HEK293 (cell line): ENCODE data around the gene ZFP36.

ENCODE experiments used
- GLI4 ChIP-seq: fragments of 450-650 bp; formaldehyde crosslinking; IDR thresholded peaks from 2 replicates; pipeline ENCODE4 v1.5.1; 2016; ENCODE audit warnings: missing biosample characterization, missing genetic modification characterization
- KLF1 ChIP-seq: fragments of 450-650 bp; formaldehyde crosslinking; IDR thresholded peaks from 2 replicates; pipeline ENCODE4 v1.5.1; 2016; ENCODE audit warnings: missing biosample characterization, missing genetic modification characterization
- TCF7L2 ChIP-seq: IDR thresholded peaks from 2 replicates; pipeline ENCODE4 v1.6.1; 2011; ENCODE audit warnings: low read depth, mild to moderate bottlenecking, inconsistent platforms, low read length, moderate library complexity, borderline replicate concordance
- WT1 ChIP-seq: fragments of 450-650 bp; formaldehyde crosslinking; IDR thresholded peaks from 2 replicates; pipeline ENCODE4 v1.5.1; 2016; ENCODE audit warnings: missing biosample characterization, missing genetic modification characterization
- ZBTB20 ChIP-seq: fragments of 450-650 bp; formaldehyde crosslinking; IDR thresholded peaks from 2 replicates; pipeline ENCODE4 v1.5.1; 2016; ENCODE audit warnings: missing biosample characterization, missing genetic modification characterization
- ZBTB21 ChIP-seq: fragments of 450-650 bp; formaldehyde crosslinking; IDR thresholded peaks from 2 replicates; pipeline ENCODE4 v1.5.1; 2017; ENCODE audit warnings: missing biosample characterization, missing genetic modification characterization
- ZFP37 ChIP-seq: fragments of 450-650 bp; formaldehyde crosslinking; IDR thresholded peaks from 2 replicates; pipeline ENCODE4 v1.5.1; 2016; ENCODE audit warnings: missing biosample characterization, missing genetic modification characterization
- ZIC2 ChIP-seq: fragments of 450-650 bp; formaldehyde crosslinking; IDR thresholded peaks from 2 replicates; pipeline ENCODE4 v1.5.1; 2016; ENCODE audit warnings: missing biosample characterization, missing genetic modification characterization
- ZNF138 ChIP-seq: fragments of 450-650 bp; formaldehyde crosslinking; IDR thresholded peaks from 2 replicates; pipeline ENCODE4 v1.5.1; 2016; ENCODE audit warnings: missing biosample characterization, missing genetic modification characterization, borderline replicate concordance
- ZNF175 ChIP-seq: fragments of 450-650 bp; formaldehyde crosslinking; IDR thresholded peaks from 2 replicates; pipeline ENCODE4 v1.5.1; 2016; ENCODE audit warnings: missing biosample characterization, missing genetic modification characterization
- ZNF2 ChIP-seq: fragments of 450-650 bp; formaldehyde crosslinking; IDR thresholded peaks from 2 replicates; pipeline ENCODE4 v1.5.1; 2016; ENCODE audit warnings: missing biosample characterization, missing genetic modification characterization
- ZNF202 ChIP-seq: fragments of 450-650 bp; formaldehyde crosslinking; IDR thresholded peaks from 2 replicates; pipeline ENCODE4 v1.5.1; 2016; ENCODE audit warnings: missing biosample characterization, missing genetic modification characterization, borderline replicate concordance
- ZNF23 ChIP-seq: fragments of 450-650 bp; formaldehyde crosslinking; IDR thresholded peaks from 2 replicates; pipeline ENCODE4 v1.5.1; 2016; ENCODE audit warnings: missing biosample characterization, missing genetic modification characterization, borderline replicate concordance
- ZNF239 ChIP-seq: fragments of 450-650 bp; formaldehyde crosslinking; IDR thresholded peaks from 2 replicates; pipeline ENCODE4 v1.5.1; 2016; ENCODE audit warnings: missing biosample characterization, missing genetic modification characterization
- ZNF302 ChIP-seq: fragments of 450-650 bp; formaldehyde crosslinking; IDR thresholded peaks from 2 replicates; pipeline ENCODE4 v1.5.1; 2016; ENCODE audit warnings: missing biosample characterization, missing genetic modification characterization, low read depth
- ZNF324 ChIP-seq: fragments of 450-650 bp; formaldehyde crosslinking; IDR thresholded peaks from 2 replicates; pipeline ENCODE4 v1.5.1; 2016; ENCODE audit warnings: missing biosample characterization, missing genetic modification characterization
- ZNF341 ChIP-seq: fragments of 450-650 bp; formaldehyde crosslinking; IDR thresholded peaks from 2 replicates; pipeline ENCODE4; 2016; ENCODE audit warnings: low read depth, missing biosample characterization, missing genetic modification characterization
- ZNF391 ChIP-seq: fragments of 450-650 bp; formaldehyde crosslinking; IDR thresholded peaks from 2 replicates; pipeline ENCODE4 v1.5.1; 2016; ENCODE audit warnings: low read depth, missing biosample characterization, missing genetic modification characterization, borderline replicate concordance
- ZNF404 ChIP-seq: fragments of 450-650 bp; formaldehyde crosslinking; IDR thresholded peaks from 2 replicates; pipeline ENCODE4 v1.5.1; 2017; ENCODE audit warnings: missing biosample characterization, missing genetic modification characterization
- ZNF521 ChIP-seq: fragments of 450-650 bp; formaldehyde crosslinking; IDR thresholded peaks from 2 replicates; pipeline ENCODE4 v1.5.1; 2017; ENCODE audit warnings: missing biosample characterization, mild to moderate bottlenecking, missing genetic modification characterization
- ZNF544 ChIP-seq: fragments of 450-650 bp; formaldehyde crosslinking; IDR thresholded peaks from 2 replicates; pipeline ENCODE4 v1.5.0; 2017; ENCODE audit warnings: missing biosample characterization, missing genetic modification characterization
- ZNF549 ChIP-seq: fragments of 450-650 bp; IDR thresholded peaks from 2 replicates; pipeline ENCODE4 v1.5.1; 2018; ENCODE audit warnings: missing biosample characterization, missing genetic modification characterization, mild to moderate bottlenecking, inconsistent platforms, moderate library complexity
- ZNF571 ChIP-seq: fragments of 450-650 bp; formaldehyde crosslinking; IDR thresholded peaks from 2 replicates; pipeline ENCODE4 v1.5.0; 2017; ENCODE audit warnings: missing biosample characterization, missing genetic modification characterization
- ZNF629 ChIP-seq: fragments of 450-650 bp; formaldehyde crosslinking; IDR thresholded peaks from 2 replicates; pipeline ENCODE4 v1.5.1; 2017; ENCODE audit warnings: missing biosample characterization, missing genetic modification characterization
- ZNF792 ChIP-seq: fragments of 450-650 bp; formaldehyde crosslinking; IDR thresholded peaks from 2 replicates; pipeline ENCODE4 v1.5.1; 2016; ENCODE audit warnings: missing biosample characterization, missing genetic modification characterization
- ZNF837 ChIP-seq: fragments of 450-650 bp; formaldehyde crosslinking; IDR thresholded peaks from 2 replicates; pipeline ENCODE4 v1.5.1; 2016; ENCODE audit warnings: missing biosample characterization, missing genetic modification characterization
- TF ChIP-seq, protein P1 (sequence below): fragments of 450-650 bp; formaldehyde crosslinking; IDR thresholded peaks from 2 replicates; pipeline ENCODE4 v1.5.0; 2017; ENCODE audit warnings: missing biosample characterization, missing genetic modification characterization, borderline replicate concordance
- TF ChIP-seq, protein P2 (sequence below): fragments of 450-650 bp; formaldehyde crosslinking; IDR thresholded peaks from 2 replicates; pipeline ENCODE4 v1.5.1; 2017; ENCODE audit warnings: missing biosample characterization, missing genetic modification characterization
- TF ChIP-seq, protein P3 (sequence below): fragments of 450-650 bp; formaldehyde crosslinking; IDR thresholded peaks from 2 replicates; pipeline ENCODE4 v1.5.1; 2016; ENCODE audit warnings: missing biosample characterization, missing genetic modification characterization, low read depth
- TF ChIP-seq, protein P4 (sequence below): fragments of 450-650 bp; formaldehyde crosslinking; IDR thresholded peaks from 2 replicates; pipeline ENCODE4 v1.5.1; 2016; ENCODE audit warnings: missing biosample characterization, missing genetic modification characterization

ZFP36 gene

DNA sequence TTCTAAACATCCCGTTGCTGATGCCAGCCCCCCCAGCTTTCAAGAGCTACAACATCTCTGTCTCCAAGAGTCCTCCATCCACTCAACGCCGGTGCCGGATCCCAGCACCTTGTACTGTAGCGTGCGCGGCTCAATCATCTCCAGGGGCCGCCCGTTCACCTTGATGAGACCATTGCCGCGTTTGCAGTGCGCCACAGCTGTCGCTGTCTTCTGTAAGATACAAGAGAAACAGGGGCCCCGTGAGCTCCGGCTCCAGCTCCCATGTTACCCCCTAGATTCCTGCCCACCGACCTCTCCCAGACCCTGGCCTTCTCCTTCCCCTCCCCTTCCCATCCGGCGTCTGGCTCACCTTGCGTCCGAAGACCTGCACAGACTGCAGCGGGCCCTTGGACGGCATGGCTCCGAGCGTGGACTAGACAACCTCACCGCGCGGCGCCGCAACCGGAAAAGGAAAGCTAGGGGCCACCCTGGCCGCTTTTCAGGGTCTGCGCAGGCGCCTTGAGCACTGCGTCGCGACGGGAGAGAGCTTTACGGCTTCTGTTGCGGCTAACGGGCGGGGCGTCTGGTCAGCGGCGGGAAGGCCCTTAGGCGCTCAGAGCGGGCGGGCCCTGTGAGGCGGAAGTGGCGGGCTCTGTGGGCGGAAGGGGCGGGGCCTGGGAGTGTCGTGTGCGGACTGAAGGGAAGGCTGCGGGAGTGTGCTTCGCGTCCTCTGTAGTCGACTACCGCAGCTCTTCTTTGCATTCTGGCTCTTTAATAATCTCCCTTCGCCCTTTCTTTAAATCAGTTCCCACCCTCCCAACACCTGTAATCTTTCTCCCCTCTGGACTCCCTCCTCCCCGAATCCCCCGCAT, 29.1 kb downstream of the ZFP36 start, which contains the start of gene RPS16 (continued):
- TF ChIP-seq, protein P1, sequence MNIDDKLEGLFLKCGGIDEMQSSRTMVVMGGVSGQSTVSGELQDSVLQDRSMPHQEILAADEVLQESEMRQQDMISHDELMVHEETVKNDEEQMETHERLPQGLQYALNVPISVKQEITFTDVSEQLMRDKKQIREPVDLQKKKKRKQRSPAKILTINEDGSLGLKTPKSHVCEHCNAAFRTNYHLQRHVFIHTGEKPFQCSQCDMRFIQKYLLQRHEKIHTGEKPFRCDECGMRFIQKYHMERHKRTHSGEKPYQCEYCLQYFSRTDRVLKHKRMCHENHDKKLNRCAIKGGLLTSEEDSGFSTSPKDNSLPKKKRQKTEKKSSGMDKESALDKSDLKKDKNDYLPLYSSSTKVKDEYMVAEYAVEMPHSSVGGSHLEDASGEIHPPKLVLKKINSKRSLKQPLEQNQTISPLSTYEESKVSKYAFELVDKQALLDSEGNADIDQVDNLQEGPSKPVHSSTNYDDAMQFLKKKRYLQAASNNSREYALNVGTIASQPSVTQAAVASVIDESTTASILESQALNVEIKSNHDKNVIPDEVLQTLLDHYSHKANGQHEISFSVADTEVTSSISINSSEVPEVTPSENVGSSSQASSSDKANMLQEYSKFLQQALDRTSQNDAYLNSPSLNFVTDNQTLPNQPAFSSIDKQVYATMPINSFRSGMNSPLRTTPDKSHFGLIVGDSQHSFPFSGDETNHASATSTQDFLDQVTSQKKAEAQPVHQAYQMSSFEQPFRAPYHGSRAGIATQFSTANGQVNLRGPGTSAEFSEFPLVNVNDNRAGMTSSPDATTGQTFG (tag by site-specific recombination), result peak; percentile 54; the same call in 1 of the 2 replicates
- no peak for TF ChIP-seq ZNF175 (tag by site-specific recombination)
- TF ChIP-seq ZNF202 (tag by site-specific recombination), result no peak
- peak; percentile 56; the same call in 1 of the 2 replicates for TF ChIP-seq ZNF138 (tag by site-specific recombination)
- no peak for TF ChIP-seq ZNF324 (tag by site-specific recombination)
- no peak for TF ChIP-seq ZNF571 (tag by site-specific recombination)
- peak; percentile 81 for TF ChIP-seq ZNF341 (tag by site-specific recombination)
- TF ChIP-seq ZNF521, result no peak
- TF ChIP-seq TCF7L2, result no peak
- TF ChIP-seq, protein P2, sequence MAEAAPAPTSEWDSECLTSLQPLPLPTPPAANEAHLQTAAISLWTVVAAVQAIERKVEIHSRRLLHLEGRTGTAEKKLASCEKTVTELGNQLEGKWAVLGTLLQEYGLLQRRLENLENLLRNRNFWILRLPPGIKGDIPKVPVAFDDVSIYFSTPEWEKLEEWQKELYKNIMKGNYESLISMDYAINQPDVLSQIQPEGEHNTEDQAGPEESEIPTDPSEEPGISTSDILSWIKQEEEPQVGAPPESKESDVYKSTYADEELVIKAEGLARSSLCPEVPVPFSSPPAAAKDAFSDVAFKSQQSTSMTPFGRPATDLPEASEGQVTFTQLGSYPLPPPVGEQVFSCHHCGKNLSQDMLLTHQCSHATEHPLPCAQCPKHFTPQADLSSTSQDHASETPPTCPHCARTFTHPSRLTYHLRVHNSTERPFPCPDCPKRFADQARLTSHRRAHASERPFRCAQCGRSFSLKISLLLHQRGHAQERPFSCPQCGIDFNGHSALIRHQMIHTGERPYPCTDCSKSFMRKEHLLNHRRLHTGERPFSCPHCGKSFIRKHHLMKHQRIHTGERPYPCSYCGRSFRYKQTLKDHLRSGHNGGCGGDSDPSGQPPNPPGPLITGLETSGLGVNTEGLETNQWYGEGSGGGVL (tag by site-specific recombination), result no peak
- TF ChIP-seq, protein P3, sequence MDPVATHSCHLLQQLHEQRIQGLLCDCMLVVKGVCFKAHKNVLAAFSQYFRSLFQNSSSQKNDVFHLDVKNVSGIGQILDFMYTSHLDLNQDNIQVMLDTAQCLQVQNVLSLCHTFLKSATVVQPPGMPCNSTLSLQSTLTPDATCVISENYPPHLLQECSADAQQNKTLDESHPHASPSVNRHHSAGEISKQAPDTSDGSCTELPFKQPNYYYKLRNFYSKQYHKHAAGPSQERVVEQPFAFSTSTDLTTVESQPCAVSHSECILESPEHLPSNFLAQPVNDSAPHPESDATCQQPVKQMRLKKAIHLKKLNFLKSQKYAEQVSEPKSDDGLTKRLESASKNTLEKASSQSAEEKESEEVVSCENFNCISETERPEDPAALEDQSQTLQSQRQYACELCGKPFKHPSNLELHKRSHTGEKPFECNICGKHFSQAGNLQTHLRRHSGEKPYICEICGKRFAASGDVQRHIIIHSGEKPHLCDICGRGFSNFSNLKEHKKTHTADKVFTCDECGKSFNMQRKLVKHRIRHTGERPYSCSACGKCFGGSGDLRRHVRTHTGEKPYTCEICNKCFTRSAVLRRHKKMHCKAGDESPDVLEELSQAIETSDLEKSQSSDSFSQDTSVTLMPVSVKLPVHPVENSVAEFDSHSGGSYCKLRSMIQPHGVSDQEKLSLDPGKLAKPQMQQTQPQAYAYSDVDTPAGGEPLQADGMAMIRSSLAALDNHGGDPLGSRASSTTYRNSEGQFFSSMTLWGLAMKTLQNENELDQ, result no peak
- TF ChIP-seq ZNF239, result peak; percentile 75; the same call in 1 of the 2 replicates
- 0 out of 2 replicates have a peak, but pooled peaks have one; percentile 24 for TF ChIP-seq ZIC2
- TF ChIP-seq ZNF391 (tag by site-specific recombination), result peak; percentile 80
- no peak for TF ChIP-seq ZNF544
- no peak for TF ChIP-seq WT1 (tag by site-specific recombination)
- TF ChIP-seq KLF1 (tag by site-specific recombination), result peak; percentile 93
- peak; percentile 91 for TF ChIP-seq ZNF2 (tag by site-specific recombination)
- TF ChIP-seq, protein P4, sequence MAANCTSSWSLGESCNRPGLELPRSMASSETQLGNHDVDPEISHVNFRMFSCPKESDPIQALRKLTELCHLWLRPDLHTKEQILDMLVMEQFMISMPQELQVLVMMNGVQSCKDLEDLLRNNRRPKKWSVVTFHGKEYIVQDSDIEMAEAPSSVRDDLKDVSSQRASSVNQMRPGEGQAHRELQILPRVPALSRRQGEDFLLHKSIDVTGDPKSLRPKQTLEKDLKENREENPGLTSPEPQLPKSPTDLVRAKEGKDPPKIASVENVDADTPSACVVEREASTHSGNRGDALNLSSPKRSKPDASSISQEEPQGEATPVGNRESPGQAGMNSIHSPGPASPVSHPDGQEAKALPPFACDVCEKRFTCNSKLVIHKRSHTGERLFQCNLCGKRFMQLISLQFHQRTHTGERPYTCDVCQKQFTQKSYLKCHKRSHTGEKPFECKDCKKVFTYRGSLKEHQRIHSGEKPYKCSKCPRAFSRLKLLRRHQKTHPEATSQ (tag by site-specific recombination), result peak; percentile 61; the same call in 1 of the 2 replicates
- TF ChIP-seq ZNF302 (tag by site-specific recombination), result no peak
- peak; percentile 71 for TF ChIP-seq ZBTB20
- TF ChIP-seq GLI4 (tag by site-specific recombination), result no peak
- no peak for TF ChIP-seq ZNF837 (tag by site-specific recombination)
- peak; percentile 99 for TF ChIP-seq ZFP37 (tag by site-specific recombination)
- no peak for TF ChIP-seq ZNF23 (tag by site-specific recombination)
- no peak for TF ChIP-seq ZNF792
- peak; percentile 88 for TF ChIP-seq ZNF629 (tag by site-specific recombination)
- no peak for TF ChIP-seq ZNF404
- peak; percentile 52 for TF ChIP-seq ZBTB21 (tag by site-specific recombination)
- TF ChIP-seq ZNF549 (tag by site-specific recombination), result no peak
